ENCODE measurements around the gene VPS37B. TPM values are rescaled to one million over a fixed set of nuclear protein-coding genes. Genes with fewer than 3 reads are reported as not detected.

The VPS37B gene
- total RNA-seq, 2 donors from 2014 or later = 64.8 to 73.5 TPM

DNA sequence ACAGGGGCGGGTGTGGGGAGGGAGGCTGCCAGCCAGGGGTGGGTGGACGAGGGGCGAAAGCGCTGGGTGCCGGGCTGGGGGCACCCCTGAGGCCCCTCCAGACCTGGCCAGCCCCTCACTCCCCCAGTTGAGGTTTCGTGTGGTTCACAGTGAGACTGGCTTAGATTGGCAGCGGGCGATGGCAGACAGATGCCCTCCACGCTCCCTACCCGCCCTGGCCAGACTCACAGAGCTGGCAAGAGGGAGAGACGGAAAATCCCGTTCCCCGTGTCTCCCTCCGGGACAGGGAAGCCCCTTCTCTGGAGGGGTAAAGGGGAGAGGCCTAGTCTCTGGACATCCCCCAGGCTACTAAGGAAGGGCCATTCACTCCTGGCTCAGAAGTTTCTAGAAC, 33.2 kb upstream of the VPS37B start:
- Histone ChIP-seq H3K27me3 (no peaks in the 10 kb centered on the region), H3K36me3 (no peaks in the 10 kb centered on the region), H3K9me3 (no peaks in the 10 kb centered on the region), H3K9ac (ENCODE audit: low read depth in 2 of 2, low read length in 2 of 2) (no peak overlapping the region), H3K4me3 (no peak overlapping the region), H3K27ac (no peak overlapping the region), H3K4me1 (no peaks in the 10 kb centered on the region)
- TF ChIP-seq CTCF (IDR thresholded peaks at IDR 0.05) = no peak
- intact Hi-C loops (cut with DNase I) = no loop called here
- no peak for DNase-seq

- Histone ChIP-seq H3K9me3 (no peaks in the 10 kb centered on the region), H3K36me3 (no peaks in the 10 kb centered on the region), H3K27ac (no peak overlapping the region), H3K27me3 (no peaks in the 10 kb centered on the region), H3K4me1 (no peaks in the 10 kb centered on the region), H3K9ac (ENCODE audit: low read depth in 2 of 2, low read length in 2 of 2) (no peak overlapping the region), H3K4me3 (no peak overlapping the region)
- intact Hi-C loops (cut with DNase I) = no loop called here
- DNase-seq = no peak
- TF ChIP-seq CTCF (IDR thresholded peaks at IDR 0.05) = no peak
Measured at GRCh38 chr12:122928404-122929147, 32.7 kb upstream of the VPS37B start.

DNA sequence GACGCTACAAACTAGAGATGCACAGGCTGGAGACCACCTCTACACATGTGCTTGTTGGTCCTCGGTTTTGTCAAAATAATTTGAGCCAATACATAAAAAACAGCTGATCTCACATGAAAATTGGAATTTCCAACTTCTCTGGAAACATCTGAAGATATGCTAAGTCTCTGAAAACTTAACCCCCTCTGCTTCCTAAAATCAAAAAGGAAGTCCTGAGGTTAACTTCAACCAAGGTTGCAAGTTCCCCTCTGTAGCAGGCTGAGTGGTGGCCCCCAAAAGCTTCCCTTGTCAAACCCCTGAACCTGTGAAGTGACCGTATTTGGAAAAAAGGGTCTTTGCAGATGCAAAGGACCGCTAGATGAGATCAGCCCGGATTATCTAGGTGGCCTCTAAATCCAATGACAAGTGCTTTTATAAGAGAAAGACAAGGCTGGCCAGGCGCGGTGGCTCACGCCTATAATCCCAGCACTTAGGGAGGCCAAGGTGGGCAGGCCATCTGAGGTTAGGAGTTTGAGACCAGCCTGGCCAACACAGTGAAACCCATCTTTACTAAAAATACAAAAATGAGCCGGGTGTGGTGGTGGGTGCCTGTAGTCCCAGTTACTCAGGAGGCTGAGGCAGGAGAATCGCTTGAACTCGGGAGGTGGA, 32.0 kb upstream of the VPS37B start:
- intact Hi-C loops (cut with DNase I) = no loop called here
- Histone ChIP-seq H3K4me3 (no peak overlapping the region), H3K9ac (ENCODE audit: low read depth in 2 of 2, low read length in 2 of 2) (no peak overlapping the region), H3K27ac (no peak overlapping the region), H3K9me3 (no peaks in the 10 kb centered on the region), H3K36me3 (no peaks in the 10 kb centered on the region), H3K4me1 (no peaks in the 10 kb centered on the region), H3K27me3 (no peaks in the 10 kb centered on the region)
- TF ChIP-seq CTCF (IDR thresholded peaks at IDR 0.05) = no peak
- no peak for DNase-seq

DNA sequence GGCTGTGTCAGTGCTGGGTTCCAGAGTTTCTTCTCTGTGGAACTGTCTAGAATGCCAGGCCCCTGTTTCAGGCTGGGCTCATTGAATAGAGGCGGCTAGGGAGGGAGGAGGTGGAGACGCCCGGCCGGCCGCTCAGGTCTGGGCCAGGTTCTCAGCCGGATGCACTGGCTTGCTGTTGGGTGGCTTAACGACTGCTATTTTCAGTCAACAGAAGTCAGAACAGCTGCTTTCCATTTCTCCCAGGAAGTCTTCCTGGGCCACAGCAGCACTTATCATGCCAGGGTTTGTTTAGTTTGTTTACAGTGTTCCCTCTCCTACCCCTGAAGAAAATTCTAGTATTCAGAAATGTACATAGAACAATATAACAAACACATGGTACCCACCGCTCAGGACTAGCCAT, 26.0 kb upstream of the VPS37B start:
- no peaks in the 10 kb centered on the region for H3K36me3 ChIP-seq
- no peaks in the 10 kb centered on the region for H3K9me3 ChIP-seq
- intact Hi-C loops (cut with DNase I) = no loop called here
- TF ChIP-seq CTCF (IDR thresholded peaks at IDR 0.05) = no peak
- peak overlapping the region in 1 of 2 donors; percentile 19 for H3K9ac ChIP-seq (ENCODE audit: low read depth in 2 of 2, low read length in 2 of 2)
- peak overlapping the region; percentile 73 for H3K27ac ChIP-seq
- peak; percentile 71 for DNase-seq
- H3K27me3 ChIP-seq = no peaks in the 10 kb centered on the region
- H3K4me1 ChIP-seq = peaks cover 8% of the 10 kb centered on the region
- no peak overlapping the region for H3K4me3 ChIP-seq

DNA sequence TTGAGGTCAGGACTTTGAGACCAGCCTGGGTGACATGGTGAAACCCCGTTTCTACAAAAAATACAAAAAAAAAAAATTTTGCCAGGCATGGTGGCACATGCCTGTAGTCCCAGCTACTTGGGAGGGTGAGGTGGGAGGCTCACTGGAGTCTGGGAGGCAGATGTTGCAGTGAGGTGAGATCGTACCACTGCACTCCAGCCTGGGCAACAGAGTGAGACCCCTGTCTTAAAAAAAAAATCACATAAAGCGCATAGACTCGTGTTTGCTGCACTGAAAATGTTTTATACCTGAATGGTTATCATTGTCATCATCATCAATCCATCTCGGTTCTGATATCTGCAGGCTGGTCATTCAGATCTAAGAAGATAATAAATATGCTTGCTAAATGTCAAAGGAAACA, 24.8 kb upstream of the VPS37B start:
- Histone ChIP-seq H3K36me3 (no peaks in the 10 kb centered on the region), H3K27me3 (no peaks in the 10 kb centered on the region), H3K4me3 (no peak overlapping the region), H3K9me3 (no peaks in the 10 kb centered on the region), H3K9ac (ENCODE audit: low read depth in 2 of 2, low read length in 2 of 2) (peak overlapping the region in 1 of 2 donors; percentile 3), H3K4me1 (peaks cover 8% of the 10 kb centered on the region), H3K27ac (peak overlapping the region; percentile 73)
- intact Hi-C loops (cut with DNase I) = no loop called here
- DNase-seq = no peak
- no peak for TF ChIP-seq CTCF (IDR thresholded peaks at IDR 0.05)

Measured in colonic mucosa (tissue), 4 donors.